ENCODE results near the gene BOLA1. TPM values are rescaled to one million over a fixed set of nuclear protein-coding genes. Genes with fewer than 3 reads are reported as not detected.
A peak's percentile ranks its signal among the peaks of the same experiment; 100 is the strongest.

Gene BOLA1
- total and polyA plus RNA-seq, 2 of the 13 experiments (the other 11 are each of a cell fraction or from before 2014, with no cell fraction given): 3.2 to 4.2 TPM

GRCh38 chr1:149885339-149886120, 13.8 kb upstream of the BOLA1 start (continued):
- TF ChIP-seq ZNF337 (CRISPR knock-in tag; IDR thresholded peaks at IDR 0.05; ENCODE audit: borderline replicate concordance, low read depth) (no peak), SPEN (CRISPR knock-in tag; IDR thresholded peaks at IDR 0.05; ENCODE audit: low read depth) (peak; percentile 48; the same call in 1 of the 2 replicates), HNF4A (CRISPR knock-in tag; IDR thresholded peaks at IDR 0.05) (no peak; the same call in 1 of the 2 replicates), ZNF709 (CRISPR knock-in tag; IDR thresholded peaks at IDR 0.05) (no peak), ZNF256 (CRISPR knock-in tag; conservative IDR thresholded peaks at IDR 0.05) (no peak), FIP1L1 (IDR thresholded peaks at IDR 0.05; ENCODE audit: borderline replicate concordance, insufficient read depth, low read depth, low read length) (no peak), NBN (conservative IDR thresholded peaks at IDR 0.05) (no peak), ZNF431 (CRISPR knock-in tag; IDR thresholded peaks at IDR 0.05; ENCODE audit: borderline replicate concordance, low read depth) (no peak), ZHX2 (IDR thresholded peaks at IDR 0.05; ENCODE audit: low read depth) (no peak), ZHX2 (CRISPR knock-in tag; IDR thresholded peaks at IDR 0.05; ENCODE audit: borderline replicate concordance) (no peak), HDAC2 (CRISPR knock-in tag; IDR thresholded peaks at IDR 0.05) (no peak; the same call in 1 of the 2 replicates), FLYWCH1 (CRISPR knock-in tag; IDR thresholded peaks at IDR 0.05) (no peak), RBFOX2 (IDR thresholded peaks at IDR 0.05; ENCODE audit: low read depth, low read length) (peak; percentile 75; the same call in 1 of the 2 replicates), JARID2 (CRISPR knock-in tag; IDR thresholded peaks at IDR 0.05; ENCODE audit: insufficient replicate concordance) (no peak), KDM4B (CRISPR knock-in tag; IDR thresholded peaks at IDR 0.05) (no peak), ZNF720 (CRISPR knock-in tag; IDR thresholded peaks at IDR 0.05) (no peak), ZNF572 (CRISPR knock-in tag; IDR thresholded peaks at IDR 0.05) (no peak), FOXO1 (CRISPR knock-in tag; IDR thresholded peaks at IDR 0.05) (peak; percentile 1; the same call in 1 of the 2 replicates), CENPBD1 (CRISPR knock-in tag; IDR thresholded peaks at IDR 0.05; ENCODE audit: borderline replicate concordance, low read depth) (no peak), BATF2 (CRISPR knock-in tag; IDR thresholded peaks at IDR 0.05) (no peak), ZNF350 (CRISPR knock-in tag; IDR thresholded peaks at IDR 0.05; ENCODE audit: borderline replicate concordance, low read depth) (no peak), HDAC1 (CRISPR knock-in tag; IDR thresholded peaks at IDR 0.05) (peak; percentile 72)

Data from HepG2 (cell line).